Measurements from ENCODE around the gene CUX1.

DNA sequence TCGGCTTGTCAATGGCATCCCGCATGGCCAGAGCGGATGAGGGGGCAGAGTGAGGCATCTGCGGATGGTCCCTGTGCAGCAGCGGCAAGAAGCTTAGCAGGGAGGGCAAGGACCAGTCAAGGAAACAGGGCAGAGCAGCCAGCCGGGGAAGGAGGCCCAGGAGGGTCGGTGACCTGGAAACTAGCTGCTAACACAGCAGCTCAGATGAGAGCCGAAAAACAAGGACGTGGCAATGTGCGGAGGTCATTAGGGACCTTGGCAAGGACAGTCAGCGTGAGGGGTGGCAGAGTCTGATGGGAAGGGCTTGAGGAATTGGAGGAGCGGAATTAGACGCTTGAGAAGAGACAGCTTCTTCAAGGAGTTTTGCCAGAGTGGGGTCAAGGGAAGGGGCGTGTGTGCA lies 449.1 kb downstream of the CUX1 start:
- TF ChIP-seq, protein P1, sequence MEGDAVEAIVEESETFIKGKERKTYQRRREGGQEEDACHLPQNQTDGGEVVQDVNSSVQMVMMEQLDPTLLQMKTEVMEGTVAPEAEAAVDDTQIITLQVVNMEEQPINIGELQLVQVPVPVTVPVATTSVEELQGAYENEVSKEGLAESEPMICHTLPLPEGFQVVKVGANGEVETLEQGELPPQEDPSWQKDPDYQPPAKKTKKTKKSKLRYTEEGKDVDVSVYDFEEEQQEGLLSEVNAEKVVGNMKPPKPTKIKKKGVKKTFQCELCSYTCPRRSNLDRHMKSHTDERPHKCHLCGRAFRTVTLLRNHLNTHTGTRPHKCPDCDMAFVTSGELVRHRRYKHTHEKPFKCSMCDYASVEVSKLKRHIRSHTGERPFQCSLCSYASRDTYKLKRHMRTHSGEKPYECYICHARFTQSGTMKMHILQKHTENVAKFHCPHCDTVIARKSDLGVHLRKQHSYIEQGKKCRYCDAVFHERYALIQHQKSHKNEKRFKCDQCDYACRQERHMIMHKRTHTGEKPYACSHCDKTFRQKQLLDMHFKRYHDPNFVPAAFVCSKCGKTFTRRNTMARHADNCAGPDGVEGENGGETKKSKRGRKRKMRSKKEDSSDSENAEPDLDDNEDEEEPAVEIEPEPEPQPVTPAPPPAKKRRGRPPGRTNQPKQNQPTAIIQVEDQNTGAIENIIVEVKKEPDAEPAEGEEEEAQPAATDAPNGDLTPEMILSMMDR (IDR thresholded peaks at IDR 0.05; ENCODE audit: borderline replicate concordance, extremely low read depth, low read length, poor library complexity, severe bottlenecking): no peak
- no peak for TF ChIP-seq EZH2 (IDR thresholded peaks at IDR 0.05; ENCODE audit: borderline replicate concordance, low read depth, low read length, severe bottlenecking)
